PC-9 (cell line): ENCODE data around the gene GABPB2. TPM values are rescaled to one million over a fixed set of nuclear protein-coding genes. Genes with fewer than 3 reads are reported as not detected.

ENCODE experiments used
- BruUV-seq: library from RNA; stranded (reverse); fragments of 400-500 nt; replicated peaks from 2 replicates; lab custom pipeline; 2021; lab: Mats Ljungman, UMichigan
- CTCF ChIA-PET: fragments of 300-600 bp; sonication (Branson Sonifier 250); formaldehyde crosslinking; loops from one replicate; lab custom pipeline; 2022; ENCODE audit warnings: antibody characterized with exemption; lab: Charles Lee
- POLR2A ChIA-PET: fragments of 300-600 bp; sonication (Branson Sonifier 250); formaldehyde crosslinking; loops from one replicate; lab custom pipeline; 2022; ENCODE audit warnings: antibody characterized with exemption; ENCODE audit not compliant: unreplicated experiment; lab: Charles Lee
- DNase-seq, 2 experiments: peaks; one replicate each; pipeline versions ENCODE4 v3.0.0 to v3.0.0-alpha.2; 2015 to 2022; ENCODE audit warnings: mixed read lengths in 1 of 2
- H2AFZ ChIP-seq: fragments of 200-600 bp; sonication (generic); 2 replicates; pipeline ENCODE4 v1.8.1; 2017; ENCODE audit warnings: antibody characterized with exemption
- H3F3A ChIP-seq: fragments of 200-600 bp; sonication (generic); 2 replicates; pipeline ENCODE4 v1.8.1; 2017; ENCODE audit warnings: antibody characterized with exemption, mild to moderate bottlenecking, low read depth; ENCODE audit not compliant: insufficient read depth
- H3K27ac ChIP-seq: fragments of 200-600 bp; sonication (generic); 2 replicates; pipeline ENCODE4 v1.6.1; 2016; ENCODE audit warnings: mixed run types
- H3K27me3 ChIP-seq: fragments of 200-600 bp; sonication (generic); 2 replicates; pipeline ENCODE4 v1.6.1; 2016; ENCODE audit warnings: low read depth, mixed run types; ENCODE audit not compliant: insufficient read depth
- H3K36me3 ChIP-seq: fragments of 200-600 bp; sonication (generic); 2 replicates; pipeline ENCODE4 v1.6.1; 2016; ENCODE audit warnings: low read depth, mixed run types
- H3K4me1 ChIP-seq: fragments of 200-600 bp; sonication (generic); replicated peaks from 2 replicates; pipeline ENCODE4 v1.6.1; 2016; ENCODE audit warnings: mixed run types; ENCODE audit not compliant: insufficient read depth
- H3K4me2 ChIP-seq: fragments of 200-600 bp; sonication (generic); 2 replicates; pipeline ENCODE4 v1.6.1; 2017; ENCODE audit warnings: mixed run types
- H3K4me3 ChIP-seq: fragments of 200-600 bp; sonication (generic); 2 replicates; pipeline ENCODE4 v1.6.1; 2016; ENCODE audit warnings: mixed run types
- H3K79me2 ChIP-seq: fragments of 200-600 bp; sonication (generic); 2 replicates; pipeline ENCODE4 v1.6.1; 2017; ENCODE audit warnings: low read depth, mixed run types
- H3K9me2 ChIP-seq: fragments of 200-600 bp; sonication (generic); 2 replicates; pipeline ENCODE4 v1.8.1; 2017; ENCODE audit warnings: mild to moderate bottlenecking; ENCODE audit not compliant: insufficient read depth
- H3K9me3 ChIP-seq: fragments of 200-600 bp; sonication (generic); 2 replicates; pipeline ENCODE4 v1.8.1; 2016; ENCODE audit warnings: low read depth; ENCODE audit not compliant: insufficient read depth
- H4K20me1 ChIP-seq: fragments of 200-600 bp; sonication (generic); 2 replicates; pipeline ENCODE4 v1.8.1; 2017; ENCODE audit not compliant: insufficient read depth
- EZH2 ChIP-seq: fragments of 200-600 bp; sonication (generic); IDR thresholded peaks from 2 replicates; pipeline ENCODE4 v1.8.0; 2017; ENCODE audit warnings: antibody characterized with exemption, low read depth
- intact Hi-C: fragments of 100-400 bp; cut with micrococcal nuclease; formaldehyde crosslinking; loops from one replicate; pipeline ENCODE4 v1.10.0; 2022; ENCODE audit not compliant: unreplicated experiment
- total RNA-seq: library from RNA; stranded (reverse); gene quantifications from 2 replicates; pipeline ENCODE4 v1.2.3, GENCODE V29; 2021
- TF ChIP-seq, protein P1 (sequence below): fragments of 200-600 bp; sonication (generic); conservative IDR thresholded peaks from 2 replicates; pipeline ENCODE4 v1.6.1; 2017; ENCODE audit warnings: mixed run types, antibody characterized with exemption, mild to moderate bottlenecking, moderate library complexity

The GABPB2 gene
- total RNA-seq, 1 experiment from 2014 or later: 6.6 TPM

DNA sequence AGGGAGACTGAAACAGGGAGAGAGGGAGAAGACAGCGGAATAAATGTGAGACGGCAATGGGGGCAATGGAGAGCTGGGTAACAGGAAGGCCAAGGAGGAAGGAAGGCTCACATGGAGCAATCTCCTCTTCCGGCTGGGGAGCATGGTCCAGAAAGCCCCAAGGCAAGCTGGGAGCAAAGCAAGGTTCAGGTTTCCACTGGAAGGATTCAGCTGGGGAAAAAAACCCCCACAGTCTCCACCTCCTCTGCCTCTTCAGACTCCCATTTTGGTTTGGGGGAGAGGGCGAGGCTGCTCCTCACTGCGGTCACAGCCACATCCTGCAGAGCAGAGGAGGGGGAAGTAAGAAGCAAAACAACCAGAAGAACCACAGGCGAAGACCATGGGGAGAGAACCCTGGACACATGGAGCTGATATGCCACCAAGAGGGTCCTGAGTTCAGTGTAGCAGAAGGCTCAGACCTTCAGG is 86.5 kb downstream of the GABPB2 start:
- H2AFZ ChIP-seq: no peak overlapping the region
- TF ChIP-seq EZH2: no peak
- TF ChIP-seq, protein P1, sequence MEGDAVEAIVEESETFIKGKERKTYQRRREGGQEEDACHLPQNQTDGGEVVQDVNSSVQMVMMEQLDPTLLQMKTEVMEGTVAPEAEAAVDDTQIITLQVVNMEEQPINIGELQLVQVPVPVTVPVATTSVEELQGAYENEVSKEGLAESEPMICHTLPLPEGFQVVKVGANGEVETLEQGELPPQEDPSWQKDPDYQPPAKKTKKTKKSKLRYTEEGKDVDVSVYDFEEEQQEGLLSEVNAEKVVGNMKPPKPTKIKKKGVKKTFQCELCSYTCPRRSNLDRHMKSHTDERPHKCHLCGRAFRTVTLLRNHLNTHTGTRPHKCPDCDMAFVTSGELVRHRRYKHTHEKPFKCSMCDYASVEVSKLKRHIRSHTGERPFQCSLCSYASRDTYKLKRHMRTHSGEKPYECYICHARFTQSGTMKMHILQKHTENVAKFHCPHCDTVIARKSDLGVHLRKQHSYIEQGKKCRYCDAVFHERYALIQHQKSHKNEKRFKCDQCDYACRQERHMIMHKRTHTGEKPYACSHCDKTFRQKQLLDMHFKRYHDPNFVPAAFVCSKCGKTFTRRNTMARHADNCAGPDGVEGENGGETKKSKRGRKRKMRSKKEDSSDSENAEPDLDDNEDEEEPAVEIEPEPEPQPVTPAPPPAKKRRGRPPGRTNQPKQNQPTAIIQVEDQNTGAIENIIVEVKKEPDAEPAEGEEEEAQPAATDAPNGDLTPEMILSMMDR: no peak
- H3K27ac ChIP-seq: no peak overlapping the region
- H3K4me3 ChIP-seq: no peak overlapping the region
- no peak for DNase-seq
- no peaks in the 10 kb centered on the region for H3K9me3 ChIP-seq
- CTCF ChIA-PET: interaction anchor here (2.5 kb wide), 1 partner anchor 57 kb away, joined by 19 read pairs; no protein-coding TSS in a partner anchor
- no peaks in the 10 kb centered on the region for H3K27me3 ChIP-seq
- no peaks in the 10 kb centered on the region for H3K9me2 ChIP-seq
- POLR2A ChIA-PET: interaction anchor here (0.6 kb wide), 2 partner anchors 26 to 43 kb away, joined by 4 to 6 read pairs; no protein-coding TSS in a partner anchor
- no TSS peak for BruUV-seq
- H3F3A ChIP-seq: peaks cover 15% of the 10 kb centered on the region; the same call in 1 of the 2 replicates
- no peaks in the 10 kb centered on the region for H3K79me2 ChIP-seq
- intact Hi-C loops: loop anchor here (2.0 to 5.0 kb wide), 2 partner anchors 86 to 900 kb away; partner anchors contain the start of genes CA14 and GABPB2
- no peaks in the 10 kb centered on the region for H3K36me3 ChIP-seq
- H4K20me1 ChIP-seq: no peaks in the 10 kb centered on the region
- H3K4me2 ChIP-seq: no peak overlapping the region
- no peaks in the 10 kb centered on the region for H3K4me1 ChIP-seq

DNA sequence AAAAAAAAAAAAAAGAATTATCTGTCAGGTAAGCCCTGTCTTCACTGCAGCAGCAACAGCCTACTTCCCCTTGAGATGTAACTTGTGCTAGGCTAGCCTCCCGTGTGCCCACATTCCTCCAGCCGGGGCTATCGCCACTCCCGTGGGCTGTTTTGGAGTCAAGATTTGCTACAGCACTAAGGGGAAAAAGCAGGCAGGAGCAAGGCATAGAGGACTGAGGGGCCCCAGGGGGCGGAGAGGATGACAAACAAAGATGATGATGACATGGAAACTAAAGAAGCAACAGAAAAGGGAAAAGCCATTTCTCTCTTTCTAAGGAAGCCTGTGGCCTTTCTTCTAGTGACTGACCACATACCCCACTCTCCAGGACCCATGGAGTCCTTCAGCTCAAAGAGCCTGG is 87.8 kb downstream of the GABPB2 start:
- Histone ChIP-seq H2AFZ (no peak overlapping the region), H3K9me2 (no peaks in the 10 kb centered on the region), H3K4me2 (no peak overlapping the region), H4K20me1 (no peaks in the 10 kb centered on the region), H3K4me3 (no peak overlapping the region), H3K4me1 (no peaks in the 10 kb centered on the region), H3K9me3 (no peaks in the 10 kb centered on the region), H3K36me3 (no peaks in the 10 kb centered on the region), H3F3A (peaks cover 15% of the 10 kb centered on the region; the same call in 1 of the 2 replicates), H3K79me2 (no peaks in the 10 kb centered on the region), H3K27ac (no peak overlapping the region), H3K27me3 (no peaks in the 10 kb centered on the region)
- no peak for DNase-seq
- ChIA-PET POLR2A (interaction anchor here (0.7 kb wide), 1 partner anchor 878 kb away, joined by 6 read pairs; no protein-coding TSS in a partner anchor), CTCF (interaction anchor here (0.6 kb wide), 1 partner anchor 58 kb away, joined by 5 read pairs; no protein-coding TSS in a partner anchor)
- TF ChIP-seq, protein P1: no peak
- TF ChIP-seq EZH2: no peak
- intact Hi-C loops: loop anchor here (5.0 kb wide), 1 partner anchor 901 kb away; the partner anchor contains the start of gene CA14
- BruUV-seq: no TSS peak

DNA sequence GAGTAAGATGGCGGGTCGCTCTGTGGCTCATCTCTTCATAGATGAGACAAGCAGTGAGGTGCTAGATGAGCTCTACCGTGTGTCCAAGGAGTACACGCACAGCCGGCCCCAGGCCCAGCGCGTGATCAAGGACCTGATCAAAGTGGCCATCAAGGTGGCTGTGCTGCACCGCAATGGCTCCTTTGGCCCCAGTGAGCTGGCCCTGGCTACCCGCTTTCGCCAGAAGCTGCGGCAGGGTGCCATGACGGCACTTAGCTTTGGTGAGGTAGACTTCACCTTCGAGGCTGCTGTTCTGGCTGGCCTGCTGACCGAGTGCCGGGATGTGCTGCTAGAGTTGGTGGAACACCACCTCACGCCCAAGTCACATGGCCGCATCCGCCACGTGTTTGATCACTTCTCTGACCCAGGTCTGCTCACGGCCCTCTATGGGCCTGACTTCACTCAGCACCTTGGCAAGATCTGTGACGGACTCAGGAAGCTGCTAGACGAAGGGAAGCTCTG is 88.2 kb downstream of the GABPB2 start:
- Histone ChIP-seq H3K9me2 (no peaks in the 10 kb centered on the region), H3K4me1 (no peaks in the 10 kb centered on the region), H3K27ac (no peak overlapping the region), H3K9me3 (no peaks in the 10 kb centered on the region), H3K4me2 (no peak overlapping the region), H3K4me3 (no peak overlapping the region), H2AFZ (no peak overlapping the region), H4K20me1 (no peaks in the 10 kb centered on the region), H3F3A (peaks cover 12% of the 10 kb centered on the region; the same call in 1 of the 2 replicates), H3K27me3 (no peaks in the 10 kb centered on the region), H3K36me3 (no peaks in the 10 kb centered on the region), H3K79me2 (no peaks in the 10 kb centered on the region; the same call in 1 of the 2 replicates)
- POLR2A ChIA-PET: no interaction called here
- TF ChIP-seq, protein P1: no peak
- no peak for TF ChIP-seq EZH2
- intact Hi-C loops: loop anchor here (1.0 to 5.0 kb wide), 2 partner anchors 60 to 902 kb away; partner anchors contain the start of gene CA14
- CTCF ChIA-PET: interaction anchor here (0.6 kb wide), 1 partner anchor 59 kb away, joined by 5 read pairs; no protein-coding TSS in a partner anchor
- no peak for DNase-seq
- BruUV-seq: no TSS peak
